Activated gamma-delta T cell treated with Interleukin-2 at 50 U/mL for 16 hours (primary cell): ENCODE measurements around the gene SELE.

ENCODE experiments used
- DNase-seq: peaks from one replicate; pipeline ENCODE4 v3.0.0-alpha.2; 2020

The SELE gene, protein sequence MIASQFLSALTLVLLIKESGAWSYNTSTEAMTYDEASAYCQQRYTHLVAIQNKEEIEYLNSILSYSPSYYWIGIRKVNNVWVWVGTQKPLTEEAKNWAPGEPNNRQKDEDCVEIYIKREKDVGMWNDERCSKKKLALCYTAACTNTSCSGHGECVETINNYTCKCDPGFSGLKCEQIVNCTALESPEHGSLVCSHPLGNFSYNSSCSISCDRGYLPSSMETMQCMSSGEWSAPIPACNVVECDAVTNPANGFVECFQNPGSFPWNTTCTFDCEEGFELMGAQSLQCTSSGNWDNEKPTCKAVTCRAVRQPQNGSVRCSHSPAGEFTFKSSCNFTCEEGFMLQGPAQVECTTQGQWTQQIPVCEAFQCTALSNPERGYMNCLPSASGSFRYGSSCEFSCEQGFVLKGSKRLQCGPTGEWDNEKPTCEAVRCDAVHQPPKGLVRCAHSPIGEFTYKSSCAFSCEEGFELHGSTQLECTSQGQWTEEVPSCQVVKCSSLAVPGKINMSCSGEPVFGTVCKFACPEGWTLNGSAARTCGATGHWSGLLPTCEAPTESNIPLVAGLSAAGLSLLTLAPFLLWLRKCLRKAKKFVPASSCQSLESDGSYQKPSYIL

DNA sequence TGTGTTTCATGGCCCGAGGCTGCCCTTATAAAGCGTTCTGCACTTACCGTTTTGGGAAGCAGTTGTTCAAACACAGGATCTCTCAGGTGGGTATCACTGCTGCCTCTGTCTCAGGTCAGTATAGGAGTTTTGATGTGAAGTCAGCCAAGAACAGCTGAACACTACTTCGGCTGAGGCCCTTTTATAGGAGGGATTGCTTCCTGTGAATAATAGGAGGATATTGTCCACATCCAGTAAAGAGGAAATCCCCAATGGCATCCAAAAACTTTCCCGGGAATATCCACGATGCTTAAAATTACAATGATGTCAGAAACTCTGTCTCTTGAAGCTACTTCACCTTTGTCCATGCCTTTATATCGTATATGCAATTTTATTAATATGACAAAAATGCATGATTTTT, at the start of gene SELE:
Gene SELE (minus strand): TSS at position 156 of the 400 bp plus-strand sequence. CDS start 467 bp downstream, outside the sequence.
- DNase-seq: no peak

- no peak for DNase-seq
These were observed 48.7 kb upstream of the SELE start for GRCh38 chr1:169782596-169782995.

- DNase-seq: no peak
These were observed 46.1 kb upstream of the SELE start for GRCh38 chr1:169779970-169780369.

- DNase-seq: no peak
These were observed 45.3 kb upstream of the SELE start for GRCh38 chr1:169779150-169779549.

DNA sequence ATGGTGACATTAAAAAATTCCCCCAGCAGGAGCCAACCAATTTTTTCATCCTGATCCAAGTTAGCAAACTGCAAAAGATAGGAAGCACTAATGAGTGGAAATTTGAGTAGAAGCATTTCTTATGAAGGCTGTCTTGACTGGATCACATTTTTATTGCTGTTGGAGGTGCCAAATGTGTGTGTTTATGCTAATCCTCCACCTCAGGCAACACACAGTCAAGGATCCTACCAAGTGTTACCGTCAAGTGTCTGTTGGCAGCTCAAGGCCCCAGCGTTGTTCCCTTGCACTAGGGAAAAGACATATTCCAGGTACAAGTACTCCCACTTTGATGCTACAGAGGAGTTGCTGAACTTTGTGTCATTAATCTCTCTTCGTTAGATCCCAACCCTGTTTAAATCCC, 42.6 kb upstream of the SELE start:
- no peak for DNase-seq

GRCh38 chr1:169768161-169768560, 34.3 kb upstream of the SELE start:
- DNase-seq: no peak

- no peak for DNase-seq
These were observed 31.9 kb upstream of the SELE start for GRCh38 chr1:169765580-169766331.

DNA sequence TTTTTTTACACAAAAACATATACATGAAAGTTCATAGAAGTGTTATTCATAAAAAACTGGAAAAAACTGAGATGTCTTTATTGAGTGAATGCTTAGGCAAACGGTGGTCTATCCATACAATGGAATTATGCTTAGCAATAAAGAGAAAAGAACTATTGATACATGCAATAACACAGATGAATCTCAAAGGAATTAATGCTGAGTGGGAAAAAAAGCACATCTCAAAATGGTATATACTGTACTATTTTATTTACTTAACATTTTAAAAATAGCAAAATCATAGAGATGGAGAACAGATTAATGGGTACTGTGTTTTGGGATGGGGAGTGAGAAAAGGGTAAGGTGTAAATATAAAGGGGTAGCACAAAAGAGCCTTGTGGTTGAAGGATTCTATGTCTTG, 31.0 kb upstream of the SELE start:
- DNase-seq: no peak

GRCh38 chr1:169762699-169763098, 28.8 kb upstream of the SELE start:
- DNase-seq: no peak

DNA sequence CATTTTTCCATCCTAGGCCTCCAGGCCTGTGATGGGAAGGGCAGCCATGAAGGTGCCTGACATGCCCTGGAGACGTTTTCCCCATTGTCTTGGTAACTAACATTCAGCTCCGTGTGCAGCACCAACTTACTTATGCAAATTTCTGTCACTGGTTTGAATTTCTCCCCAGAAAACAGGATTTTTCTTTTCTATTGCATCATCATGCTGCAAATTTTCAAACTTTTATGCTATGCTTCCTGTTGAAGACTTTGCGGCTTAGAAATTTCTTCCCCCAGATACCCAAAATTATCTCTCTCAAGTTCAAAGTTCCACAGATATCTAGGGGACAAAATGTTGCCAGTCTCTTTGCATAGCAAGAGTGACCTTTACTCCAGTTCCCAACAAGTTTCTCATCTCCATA, 25.2 kb upstream of the SELE start:
- DNase-seq: no peak

GRCh38 chr1:169753549-169753948, 19.7 kb upstream of the SELE start:
- DNase-seq: no peak

- DNase-seq: no peak
These were observed 16.2 kb upstream of the SELE start for GRCh38 chr1:169750041-169750440.

DNA sequence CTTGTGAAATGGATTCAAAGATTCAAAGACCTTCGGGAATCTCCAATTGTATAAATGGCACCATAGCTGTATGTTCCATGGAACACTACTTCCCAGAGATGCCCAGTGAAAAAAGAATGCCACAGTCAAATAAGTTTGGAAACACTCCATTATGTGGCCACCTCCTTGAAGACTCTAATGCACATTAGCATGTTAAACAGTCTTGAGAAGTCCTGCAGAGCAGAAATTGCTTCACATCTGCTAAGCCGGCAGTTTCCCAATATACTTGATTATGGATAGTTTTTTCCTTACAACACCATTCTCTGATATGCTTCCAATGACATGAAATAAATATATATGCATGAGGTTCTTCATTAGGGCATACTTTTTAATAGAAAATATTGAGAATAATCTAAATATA, 12.7 kb upstream of the SELE start:
- DNase-seq: no peak

DNA sequence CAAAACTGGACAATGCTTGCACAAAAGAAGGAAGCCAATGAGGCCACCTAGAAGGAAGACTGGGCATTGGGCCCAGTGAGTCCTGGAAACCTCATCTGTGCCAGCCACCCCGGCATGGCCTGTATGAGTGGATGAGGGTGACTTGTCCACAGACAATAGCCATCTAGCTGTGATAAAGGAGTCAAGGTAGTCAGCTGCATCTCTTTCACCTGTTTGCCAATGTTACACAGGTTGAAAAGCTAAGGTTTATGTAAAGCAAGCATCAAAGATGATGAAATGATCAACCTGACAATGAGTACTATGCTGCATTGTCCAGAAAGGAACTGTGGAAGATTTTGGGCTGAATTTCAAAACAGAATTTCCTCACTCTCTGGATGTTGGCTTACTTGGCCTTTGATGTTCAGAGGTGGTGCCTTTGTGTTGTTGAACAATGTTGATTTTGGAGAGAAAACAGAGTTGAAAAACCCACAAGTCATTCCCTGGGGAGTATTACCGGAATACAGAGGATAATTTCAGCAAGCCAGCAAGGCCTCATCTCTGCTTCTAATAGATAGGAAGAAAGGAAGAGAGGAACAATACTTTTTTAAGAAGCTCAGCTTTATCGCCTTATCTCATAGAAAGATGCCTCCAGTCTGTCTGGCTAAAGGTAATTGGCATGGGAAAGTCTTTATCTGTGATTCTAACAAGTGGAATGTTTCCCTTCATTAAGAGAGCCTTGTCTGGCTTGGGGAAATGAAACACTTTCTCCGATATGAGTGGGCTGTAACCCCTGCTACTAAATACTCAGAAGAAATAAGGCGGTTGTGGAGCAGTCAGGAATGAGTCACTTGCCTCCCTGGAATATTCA, 11.4 kb upstream of the SELE start:
- DNase-seq: no peak

DNA sequence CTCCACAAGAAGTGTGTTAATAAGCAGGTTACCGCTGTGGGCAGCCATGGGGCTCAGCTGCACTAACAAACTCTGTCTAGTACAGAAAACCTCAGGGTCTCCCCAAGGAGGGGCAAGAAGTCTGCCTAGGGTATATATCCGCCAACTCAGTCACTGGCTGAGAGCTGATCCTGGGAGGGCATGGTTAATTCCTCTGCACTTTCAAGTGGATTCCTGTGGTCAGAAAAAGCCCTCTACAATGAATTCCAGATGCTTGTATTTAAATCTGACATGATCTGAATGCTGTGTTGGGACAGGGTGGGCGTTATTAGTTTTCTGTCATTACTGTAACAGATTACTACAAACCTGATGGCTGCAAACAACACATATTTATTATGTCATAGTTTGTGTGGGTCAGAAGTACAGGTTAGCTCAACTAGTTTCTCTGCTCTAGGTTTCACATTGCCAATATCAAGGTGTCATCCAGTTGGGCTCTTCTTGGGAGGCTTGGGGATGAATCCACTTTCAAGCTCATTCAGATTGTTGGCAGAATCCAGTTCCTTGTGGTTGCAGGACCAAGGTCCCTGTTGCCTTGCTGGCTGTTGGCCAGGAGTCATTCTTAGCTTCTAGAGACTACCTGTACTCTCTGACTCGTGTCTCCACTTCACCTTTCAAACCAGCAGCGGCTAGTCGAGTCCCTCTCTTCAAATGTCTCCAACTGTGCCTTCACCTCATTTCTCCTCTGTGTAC, 8.0 kb upstream of the SELE start:
- no peak for DNase-seq

DNA sequence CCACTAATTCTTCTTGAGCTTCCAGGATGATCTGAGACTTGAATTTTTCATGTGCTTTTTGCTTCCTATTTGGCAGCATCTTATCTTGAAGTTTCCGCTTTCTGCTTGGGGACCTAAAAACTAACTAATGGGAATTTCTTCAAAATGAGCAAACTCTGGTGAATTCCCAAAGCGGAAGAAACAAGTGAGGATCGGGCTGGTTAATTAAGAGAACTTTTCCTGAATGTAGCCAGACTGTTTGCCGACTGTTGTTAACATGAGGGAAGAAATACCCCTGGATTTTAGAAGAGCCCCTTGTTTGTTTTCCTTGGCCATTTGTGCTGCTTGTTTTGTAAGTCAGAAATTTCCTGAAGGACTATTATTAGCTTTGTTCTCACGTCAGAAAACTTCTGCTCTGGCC, 6.1 kb upstream of the SELE start:
- no peak for DNase-seq

GRCh38 chr1:169731446-169731845, 2.4 kb downstream of the SELE start:
- no peak for DNase-seq

GRCh38 chr1:169729991-169730390, 3.9 kb downstream of the SELE start:
- DNase-seq: no peak

- no peak for DNase-seq
These were observed 6.6 kb downstream of the SELE start for GRCh38 chr1:169727307-169727706.

DNA sequence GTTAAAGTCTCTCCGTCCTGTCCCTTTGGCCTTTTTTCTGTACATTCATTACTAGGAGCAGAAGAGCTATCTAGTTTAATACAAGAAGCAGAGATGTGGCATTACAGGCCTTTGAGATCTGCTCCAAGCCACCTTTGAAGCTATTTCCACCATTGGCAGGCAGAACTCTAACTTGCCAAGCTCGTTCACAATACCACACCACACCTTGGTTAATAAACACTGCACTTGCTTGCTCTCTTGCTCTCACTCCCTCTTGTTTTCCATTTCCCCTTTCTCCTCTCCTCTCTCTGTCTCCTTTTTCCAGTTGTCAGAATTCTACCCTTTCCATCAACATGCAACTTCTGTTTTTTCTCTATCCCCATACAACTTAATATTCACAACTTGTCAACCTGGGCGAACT, 7.0 kb downstream of the SELE start:
- DNase-seq: no peak

DNA sequence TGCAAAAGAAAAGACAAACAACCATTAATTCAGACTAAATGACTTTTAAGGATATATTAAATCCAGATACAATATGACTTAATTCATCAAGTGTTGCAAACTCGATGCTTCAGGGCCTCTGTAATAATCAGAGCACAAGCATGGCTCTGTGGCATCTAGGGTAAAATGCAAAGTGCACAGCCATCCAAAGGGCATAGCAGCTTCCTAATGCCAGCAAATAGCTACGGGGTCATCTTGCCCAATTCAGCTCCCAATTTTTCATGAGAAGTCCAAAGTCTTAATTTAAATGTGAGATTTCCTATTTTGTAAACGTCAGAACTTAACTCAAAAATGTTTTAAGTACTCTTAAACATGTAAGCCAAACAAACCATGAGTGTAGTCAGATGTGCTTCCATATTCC, 7.9 kb downstream of the SELE start:
- DNase-seq: no peak

GRCh38 chr1:169724168-169724567, 9.7 kb downstream of the SELE start:
- DNase-seq: no peak
